Non-pigmented ciliary epithelial cell (primary cell): ENCODE measurements around the gene NLK.
"Not testable (repeated sequence)": the region's sequence is repeated elsewhere in the genome, so short reads cannot be mapped to it uniquely, and the experiment has no call there.

Source experiments
- DNase-seq: peaks from one replicate; pipeline ENCODE4 v3.0.0-alpha.2; 2010; ENCODE audit warnings: low read depth

NLK gene

GRCh38 chr17:28232966-28233870 is 190.7 kb downstream of the NLK start:
- not testable (repeated sequence) for DNase-seq

- not testable (repeated sequence) for DNase-seq
Measured at GRCh38 chr17:28233872-28234856, 191.7 kb downstream of the NLK start.

- DNase-seq = not testable (repeated sequence)
Measured at GRCh38 chr17:28235066-28235700, 192.7 kb downstream of the NLK start.

- not testable (repeated sequence) for DNase-seq
Measured at GRCh38 chr17:28236033-28236653, 193.7 kb downstream of the NLK start.

- DNase-seq = not testable (repeated sequence)
Measured at GRCh38 chr17:28238547-28239270, 196.2 kb downstream of the NLK start.

GRCh38 chr17:28239271-28239624 is 196.8 kb downstream of the NLK start:
- DNase-seq = no peak

GRCh38 chr17:28240688-28241340 is 198.3 kb downstream of the NLK start:
- no peak for DNase-seq

GRCh38 chr17:28242791-28243190 is 200.3 kb downstream of the NLK start:
- no peak for DNase-seq

GRCh38 chr17:28243268-28243667 is 200.8 kb downstream of the NLK start:
- DNase-seq = not testable (repeated sequence)

GRCh38 chr17:28244446-28244845 is 202.0 kb downstream of the NLK start:
- DNase-seq = no peak
